OCI-LY3 (cell line): ENCODE results near the gene DYRK1B.

ENCODE experiments used
- EZH2phosphoT487 ChIP-seq: fragments of 200-600 bp; shearing (Covaris generic); IDR thresholded peaks from 2 replicates; pipeline ENCODE4 v1.6.1; 2018; ENCODE audit warnings: antibody characterized with exemption, mixed run types, low read depth
- TF ChIP-seq, protein P1 (sequence below): fragments of 200-600, 300-600 bp; sonication (generic); IDR thresholded peaks from 2 replicates; pipeline ENCODE4 v1.5.1; 2014; ENCODE audit warnings: antibody characterized with exemption, low read length, low read depth

DNA sequence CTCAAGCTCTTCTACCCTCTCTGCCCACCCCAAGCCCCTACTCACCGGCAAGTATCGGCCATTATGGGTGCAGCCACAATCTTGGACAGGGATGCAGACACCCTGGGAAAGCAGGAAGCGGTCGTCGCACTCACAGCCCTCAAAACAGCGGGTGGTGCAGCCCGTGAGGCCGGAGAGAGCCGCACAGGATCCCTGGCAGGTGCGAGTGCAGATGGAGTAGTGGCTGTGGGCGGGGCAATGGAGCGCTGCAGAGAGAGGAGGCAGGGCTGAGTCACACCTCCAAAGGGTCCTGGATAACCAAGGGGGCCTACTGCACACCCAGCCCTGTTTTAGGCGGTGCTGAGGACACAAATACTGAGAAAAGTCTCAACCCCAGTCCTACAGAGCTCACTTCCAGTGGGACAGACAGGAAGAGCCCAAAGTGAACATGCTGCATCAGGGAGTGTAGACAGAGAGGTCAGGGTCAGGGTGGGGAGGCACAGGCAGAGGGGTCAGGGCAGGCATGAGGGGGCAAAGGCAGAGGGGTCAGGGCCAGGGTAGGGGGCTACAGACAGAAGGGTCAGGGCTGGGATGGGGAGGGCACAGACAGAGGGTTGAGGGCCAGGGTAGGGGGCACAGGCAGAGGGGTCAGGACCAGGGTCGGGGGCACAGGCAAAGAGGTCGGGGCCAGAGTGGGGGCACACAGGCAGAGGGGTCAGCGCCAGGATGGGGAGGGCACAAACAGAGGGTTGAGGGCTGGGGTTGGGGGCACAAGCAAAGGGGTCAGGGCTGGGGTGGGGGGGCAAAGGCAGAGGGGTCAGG, 36.4 kb upstream of the DYRK1B start:
- TF ChIP-seq, protein P1, sequence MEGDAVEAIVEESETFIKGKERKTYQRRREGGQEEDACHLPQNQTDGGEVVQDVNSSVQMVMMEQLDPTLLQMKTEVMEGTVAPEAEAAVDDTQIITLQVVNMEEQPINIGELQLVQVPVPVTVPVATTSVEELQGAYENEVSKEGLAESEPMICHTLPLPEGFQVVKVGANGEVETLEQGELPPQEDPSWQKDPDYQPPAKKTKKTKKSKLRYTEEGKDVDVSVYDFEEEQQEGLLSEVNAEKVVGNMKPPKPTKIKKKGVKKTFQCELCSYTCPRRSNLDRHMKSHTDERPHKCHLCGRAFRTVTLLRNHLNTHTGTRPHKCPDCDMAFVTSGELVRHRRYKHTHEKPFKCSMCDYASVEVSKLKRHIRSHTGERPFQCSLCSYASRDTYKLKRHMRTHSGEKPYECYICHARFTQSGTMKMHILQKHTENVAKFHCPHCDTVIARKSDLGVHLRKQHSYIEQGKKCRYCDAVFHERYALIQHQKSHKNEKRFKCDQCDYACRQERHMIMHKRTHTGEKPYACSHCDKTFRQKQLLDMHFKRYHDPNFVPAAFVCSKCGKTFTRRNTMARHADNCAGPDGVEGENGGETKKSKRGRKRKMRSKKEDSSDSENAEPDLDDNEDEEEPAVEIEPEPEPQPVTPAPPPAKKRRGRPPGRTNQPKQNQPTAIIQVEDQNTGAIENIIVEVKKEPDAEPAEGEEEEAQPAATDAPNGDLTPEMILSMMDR = no peak
- TF ChIP-seq EZH2phosphoT487 = no peak
